Skeletal muscle tissue (tissue), 4 donors: Measurements from ENCODE around the gene TTLL10. TPM values are rescaled to one million over a fixed set of nuclear protein-coding genes. Genes with fewer than 3 reads are reported as not detected.
"Not testable (repeated sequence)": the region's sequence is repeated elsewhere in the genome, so short reads cannot be mapped to it uniquely, and the experiment has no call there.

Experiments used
- H3K27ac ChIP-seq: one replicate; pipeline ENCODE4 v1.7.0; 2013; ENCODE audit warnings: mild to moderate bottlenecking, low read depth, low read length, inconsistent platforms
- H3K27me3 ChIP-seq, 3 donors: one replicate each; pipeline ENCODE4 v1.7.0; 2013; ENCODE audit warnings: low read length in 3 of 3; ENCODE audit not compliant: control insufficient read depth in 3 of 3, insufficient read depth in 3 of 3
- H3K36me3 ChIP-seq, 3 donors: one replicate each; pipeline ENCODE4 v1.7.0; 2013; ENCODE audit warnings: low read length in 3 of 3; ENCODE audit not compliant: control insufficient read depth in 3 of 3, insufficient read depth in 3 of 3
- H3K4me1 ChIP-seq, 3 donors: one replicate each; pipeline ENCODE4 v1.7.0; 2013; ENCODE audit warnings: low read length in 3 of 3, mild to moderate bottlenecking in 3 of 3; ENCODE audit not compliant: control insufficient read depth in 3 of 3, insufficient read depth in 3 of 3
- H3K4me3 ChIP-seq, 3 donors: one replicate each; pipeline ENCODE4 v1.7.0; 2013; ENCODE audit warnings: low read length in 3 of 3
- H3K9ac ChIP-seq, 3 donors: one replicate each; pipeline ENCODE4 v1.7.0; 2013; ENCODE audit warnings: low read length in 3 of 3, mild to moderate bottlenecking in 3 of 3, moderate library complexity in 2 of 3, low read depth in 1 of 3
- H3K9me3 ChIP-seq, 3 donors: one replicate each; pipeline ENCODE4 v1.7.0; 2013; ENCODE audit warnings: low read length in 3 of 3; ENCODE audit not compliant: control insufficient read depth in 3 of 3
- total RNA-seq: library from RNA; depleted of rRNA; stranded (reverse); fragments of >200 nt; gene quantifications from one replicate; pipeline ENCODE4 v1.2.3, GENCODE V29; 2014
- donor health status: Osteomylitis.

Gene TTLL10
- total RNA-seq, 1 donor from 2014 or later = not detected

- Histone ChIP-seq H3K4me1 (no peaks in the 10 kb centered on the region), H3K9me3 (no peaks in the 10 kb centered on the region), H3K9ac (no peak overlapping the region), H3K36me3 (no peaks in the 10 kb centered on the region), H3K4me3 (no peak overlapping the region), H3K27ac (no peak overlapping the region), H3K27me3 (peaks cover 3 to 25% (median 23%) of the 10 kb centered on the region in 3 donors)
Observed at GRCh38 chr1:1148569-1148968, 25.1 kb upstream of the TTLL10 start.

DNA sequence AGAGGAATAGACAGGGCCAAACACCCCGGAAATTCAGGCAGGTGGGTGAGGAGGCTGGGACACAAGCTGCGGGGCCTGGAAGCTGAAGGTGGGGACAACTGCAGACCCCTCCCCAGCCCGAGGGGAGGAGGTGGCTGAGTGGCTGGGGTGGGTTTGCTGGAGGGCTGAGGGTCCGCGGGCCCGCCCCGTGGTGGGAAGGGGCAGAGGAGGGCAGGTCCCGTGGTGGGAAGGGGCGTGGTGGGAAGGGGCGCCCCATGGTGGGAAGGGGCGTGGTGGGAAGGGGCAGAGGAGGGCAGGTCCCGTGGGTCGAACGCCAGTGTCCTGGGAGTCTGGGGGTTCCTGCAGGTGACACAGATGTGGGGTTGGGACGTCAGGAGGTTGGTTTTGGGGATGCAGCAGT, 24.3 kb upstream of the TTLL10 start:
- Histone ChIP-seq H3K27ac (no peak overlapping the region), H3K4me3 (no peak overlapping the region), H3K4me1 (no peaks in the 10 kb centered on the region), H3K36me3 (no peaks in the 10 kb centered on the region), H3K9me3 (no peaks in the 10 kb centered on the region), H3K9ac (no peak overlapping the region), H3K27me3 (peaks cover 3 to 25% (median 14%) of the 10 kb centered on the region in 3 donors)

DNA sequence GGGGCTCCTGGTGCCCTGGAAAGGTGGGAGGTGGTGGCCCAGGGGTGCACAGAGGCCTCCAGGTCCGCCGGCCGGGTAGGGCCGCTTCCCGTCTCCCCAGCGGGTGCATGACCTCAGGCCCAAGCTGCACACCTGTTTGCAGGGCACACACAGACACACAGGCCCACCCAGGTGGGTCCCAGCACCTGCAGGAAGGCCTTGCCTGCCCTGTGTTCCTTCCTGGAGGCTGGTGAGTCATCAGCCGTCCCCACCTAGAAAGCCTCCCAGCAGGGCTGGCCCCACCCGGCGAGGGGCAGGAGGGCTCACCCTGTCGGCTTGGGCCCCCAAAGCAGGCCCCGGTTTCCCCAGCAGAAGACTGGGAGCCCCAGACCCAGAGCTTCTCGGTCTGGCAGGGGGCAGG, 23.6 kb upstream of the TTLL10 start:
- Histone ChIP-seq H3K27ac (no peak overlapping the region), H3K9me3 (no peaks in the 10 kb centered on the region), H3K36me3 (no peaks in the 10 kb centered on the region), H3K4me3 (no peak overlapping the region), H3K4me1 (no peaks in the 10 kb centered on the region), H3K27me3 (peaks cover 3 to 21% (median 8%) of the 10 kb centered on the region in 3 donors), H3K9ac (no peak overlapping the region)

DNA sequence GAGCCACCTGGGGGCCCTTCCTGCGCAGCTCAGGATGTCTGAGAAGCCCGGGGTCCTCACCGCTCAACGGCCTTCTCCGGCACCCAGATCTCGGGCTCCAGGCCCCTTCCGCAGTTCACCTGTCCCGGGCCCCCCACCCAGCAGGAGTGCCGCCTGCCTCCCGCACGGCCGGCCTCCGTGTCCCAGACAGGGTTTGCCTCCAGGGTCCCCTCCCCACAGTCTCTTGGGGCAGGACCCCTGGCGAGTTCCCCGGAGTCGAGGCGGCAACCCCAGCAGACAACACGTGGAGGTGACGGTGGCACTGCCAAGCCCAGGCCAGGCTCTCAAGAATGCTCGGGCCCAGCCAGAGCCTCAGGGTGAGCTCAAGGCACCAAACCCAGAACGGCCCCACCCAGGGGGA, 22.4 kb upstream of the TTLL10 start:
- Histone ChIP-seq H3K27me3 (peaks cover 0 to 20% (median 9%) of the 10 kb centered on the region in 3 donors), H3K27ac (no peak overlapping the region), H3K36me3 (no peaks in the 10 kb centered on the region), H3K4me1 (no peaks in the 10 kb centered on the region), H3K9ac (no peak overlapping the region), H3K9me3 (no peaks in the 10 kb centered on the region), H3K4me3 (no peak overlapping the region)

DNA sequence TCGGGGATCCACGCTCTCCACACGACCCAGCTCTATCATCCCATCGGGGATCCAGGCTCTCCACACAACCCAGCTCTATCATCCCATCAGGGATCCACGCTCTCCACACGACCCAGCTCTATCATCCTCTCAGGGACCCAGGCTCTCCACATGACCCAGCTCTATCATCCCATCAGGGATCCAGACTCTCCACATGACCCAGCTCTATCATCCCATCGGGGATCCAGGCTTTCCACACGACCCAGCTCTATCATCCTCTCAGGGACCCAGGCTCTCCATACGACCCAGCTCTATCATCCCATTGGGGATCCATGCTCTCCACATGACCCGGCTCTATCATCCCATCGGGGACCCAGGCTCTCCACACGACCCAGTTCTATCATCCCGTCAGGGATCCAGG, 21.2 kb upstream of the TTLL10 start:
- H3K36me3 ChIP-seq, H3K9ac ChIP-seq, H3K9me3 ChIP-seq, H3K27ac ChIP-seq, H3K4me1 ChIP-seq, H3K4me3 ChIP-seq: not testable (repeated sequence)
- H3K27me3 ChIP-seq = peaks cover 0 to 20% (median 6%) of the 10 kb centered on the region in 3 donors

DNA sequence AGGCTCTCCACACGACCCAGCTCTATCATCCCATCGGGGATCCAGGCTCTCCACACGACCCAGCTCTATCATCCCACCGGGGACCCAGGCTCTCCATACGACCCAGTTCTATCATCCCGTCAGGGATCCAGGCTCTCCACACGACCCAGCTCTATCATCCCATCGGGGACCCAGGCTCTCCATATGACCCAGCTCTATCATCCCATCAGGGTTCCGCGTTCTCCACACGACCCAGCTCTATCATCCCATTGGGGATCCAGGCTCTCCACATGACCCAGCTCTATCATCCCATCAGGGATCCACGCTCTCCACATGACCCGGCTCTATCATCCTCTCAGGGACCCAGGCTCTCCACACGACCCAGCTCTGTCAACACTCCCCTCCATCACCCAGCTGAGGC, 20.5 kb upstream of the TTLL10 start:
- H3K9me3 ChIP-seq, H3K27ac ChIP-seq, H3K9ac ChIP-seq, H3K4me1 ChIP-seq, H3K4me3 ChIP-seq, H3K36me3 ChIP-seq: not testable (repeated sequence)
- peaks cover 0 to 19% (median 6%) of the 10 kb centered on the region in 3 donors for H3K27me3 ChIP-seq

- Histone ChIP-seq H3K4me3 (no peak overlapping the region), H3K9ac (no peak overlapping the region), H3K9me3 (no peaks in the 10 kb centered on the region), H3K4me1 (peaks cover 4 to 11% (median 6%) of the 10 kb centered on the region in 3 donors), H3K27me3 (peaks cover 0 to 21% (median 6%) of the 10 kb centered on the region in 3 donors), H3K36me3 (no peaks in the 10 kb centered on the region), H3K27ac (no peak overlapping the region)
Observed at GRCh38 chr1:1153874-1154273, 19.8 kb upstream of the TTLL10 start.

DNA sequence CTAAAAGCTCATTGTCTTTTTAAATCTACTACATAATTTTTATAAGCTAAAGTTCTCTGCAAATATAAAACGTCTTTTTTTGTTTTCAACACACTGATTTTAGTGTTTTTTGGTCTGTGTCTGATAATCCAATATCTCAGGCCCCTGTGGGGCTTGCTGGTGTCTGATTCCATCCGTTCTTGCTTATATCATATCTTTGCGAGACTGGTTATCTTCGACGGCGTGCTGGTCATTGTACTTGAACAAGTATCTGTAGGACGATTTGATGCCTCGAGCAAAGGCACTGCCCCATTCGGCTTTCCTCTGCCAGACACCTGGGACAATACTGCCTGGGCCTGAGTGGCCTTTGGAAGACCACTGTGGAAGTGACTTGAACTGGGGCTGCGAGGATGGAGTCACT, 18.4 kb upstream of the TTLL10 start:
- Histone ChIP-seq H3K36me3 (no peaks in the 10 kb centered on the region), H3K27ac (no peak overlapping the region), H3K9me3 (no peaks in the 10 kb centered on the region), H3K27me3 (peaks cover 0 to 22% (median 6%) of the 10 kb centered on the region in 3 donors), H3K4me3 (no peak overlapping the region), H3K9ac (no peak overlapping the region), H3K4me1 (peaks cover 4 to 11% (median 6%) of the 10 kb centered on the region in 3 donors)

DNA sequence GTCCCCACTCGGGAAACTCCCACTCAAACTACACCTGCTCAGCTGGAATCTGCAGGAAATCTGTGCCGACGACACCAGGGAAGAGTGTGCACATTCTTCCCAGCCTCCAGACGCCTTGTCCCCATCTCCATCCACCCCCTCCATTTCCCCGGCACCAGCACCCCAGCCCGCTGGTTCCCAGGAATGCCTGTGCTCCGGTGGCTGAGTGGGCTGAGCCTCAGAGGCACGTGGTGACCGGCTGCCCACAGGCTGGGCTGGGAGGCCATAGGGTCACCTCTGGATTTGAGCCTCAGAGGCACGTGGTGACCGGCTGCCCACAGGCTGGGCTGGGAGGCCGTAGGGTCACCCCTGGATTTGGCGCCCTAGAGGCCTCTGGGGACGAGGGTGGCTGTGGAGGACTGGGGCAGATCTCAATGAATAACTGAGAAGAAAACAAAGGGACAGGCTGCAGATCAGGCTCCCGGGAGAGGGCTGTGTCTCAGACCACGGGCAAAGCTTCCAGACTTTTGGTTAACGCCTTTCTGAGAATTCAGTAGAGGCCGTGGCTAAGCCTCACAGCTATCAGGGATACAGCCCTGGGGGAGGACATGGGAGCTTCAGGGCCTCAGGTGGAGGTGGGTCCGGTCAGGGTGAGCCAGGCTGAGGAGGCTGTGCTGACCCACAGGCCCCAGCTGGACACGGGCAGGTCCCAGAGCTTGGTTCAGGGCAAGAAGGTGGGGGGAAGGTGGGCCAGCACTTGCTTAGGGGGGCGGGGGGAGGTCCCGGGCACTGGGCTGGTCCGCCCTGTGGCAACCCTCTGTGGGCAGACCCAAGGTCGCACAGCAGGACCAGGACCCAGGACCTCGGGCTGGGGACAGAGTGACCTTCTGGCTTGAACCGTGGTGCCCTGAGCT, 17.3 kb upstream of the TTLL10 start:
- no peak overlapping the region for H3K9ac ChIP-seq
- no peaks in the 10 kb centered on the region for H3K9me3 ChIP-seq
- peaks cover 0 to 22% (median 6%) of the 10 kb centered on the region in 3 donors for H3K27me3 ChIP-seq
- no peak overlapping the region for H3K27ac ChIP-seq
- H3K36me3 ChIP-seq = no peaks in the 10 kb centered on the region
- peaks cover 4 to 11% (median 6%) of the 10 kb centered on the region in 3 donors for H3K4me1 ChIP-seq
- H3K4me3 ChIP-seq = no peak overlapping the region

DNA sequence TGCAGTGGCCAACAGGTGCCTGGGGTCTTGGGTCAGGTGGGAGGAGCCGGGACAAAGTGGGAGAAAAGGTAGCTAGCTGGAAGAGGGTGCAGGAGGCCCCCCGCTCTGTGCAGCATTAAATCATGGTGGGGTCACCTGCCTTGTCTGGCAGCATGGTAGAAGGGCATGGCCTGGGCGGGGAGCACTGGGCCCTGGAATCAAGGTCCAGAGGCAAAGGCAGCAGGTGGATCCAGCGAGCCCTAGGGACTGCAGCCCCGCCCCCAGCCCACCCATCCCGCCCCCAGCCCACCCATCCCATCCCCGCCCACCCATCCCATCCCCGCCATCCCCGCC, 16.7 kb upstream of the TTLL10 start:
- Histone ChIP-seq H3K4me1 (peaks cover 4 to 11% (median 6%) of the 10 kb centered on the region in 3 donors), H3K9ac (no peak overlapping the region), H3K27ac (no peak overlapping the region), H3K9me3 (no peaks in the 10 kb centered on the region), H3K4me3 (no peak overlapping the region), H3K27me3 (peaks cover under 1 to 23% (median 6%) of the 10 kb centered on the region in 3 donors), H3K36me3 (no peaks in the 10 kb centered on the region)
